Ascending aorta (tissue), 2 donors: ENCODE measurements around the gene BLCAP. TPM values are rescaled to one million over a fixed set of nuclear protein-coding genes. Genes with fewer than 3 reads are reported as not detected.

Source experiments
- DNase-seq, 2 donors: peaks; one replicate each; pipeline ENCODE4 v3.0.0-alpha.2; 2019; ENCODE audit warnings: low spot score in 2 of 2
- H3K27ac ChIP-seq, 2 donors: fragments of 200-600 bp; sonication (generic); one replicate each; pipeline ENCODE4 v1.5.1; 2016 to 2017; ENCODE audit warnings: mild to moderate bottlenecking in 1 of 2
- H3K27me3 ChIP-seq: fragments of 200-600 bp; sonication (generic); one replicate; pipeline ENCODE4 v1.5.1; 2017
- H3K36me3 ChIP-seq, 2 donors: fragments of 200-600 bp; sonication (generic); one replicate each; pipeline ENCODE4 v1.5.1; 2016
- H3K4me1 ChIP-seq, 2 donors: fragments of 200-600 bp; sonication (generic); one replicate each; pipeline ENCODE4 v1.5.1; 2016 to 2017; ENCODE audit warnings: mild to moderate bottlenecking in 1 of 2
- H3K4me3 ChIP-seq, 2 donors: fragments of 200-600 bp; sonication (generic); one replicate each; pipeline ENCODE4 v1.5.1; 2016 to 2017; ENCODE audit warnings: mild to moderate bottlenecking in 1 of 2
- H3K9me3 ChIP-seq, 2 donors: fragments of 200-600 bp; sonication (generic); one replicate each; pipeline ENCODE4 v1.5.1; 2016
- intact Hi-C: fragments of 100-400 bp; cut with DNase I; formaldehyde crosslinking; loops from one replicate; pipeline ENCODE4 v1.15.1; 2023
- total RNA-seq: library from RNA; depleted of rRNA; stranded (reverse); fragments of >200 nt; gene quantifications from one replicate; pipeline ENCODE4 v1.1.0, GENCODE V29; 2016
- TF ChIP-seq, protein P1 (sequence below), 3 experiments: fragments of 200-600 bp in 2 of 3; fragments of 450-650 bp in 1 of 3; sonication (generic) in 2 of 3; IDR thresholded peaks; one replicate each; pipeline ENCODE4 v1.5.1; 2016 to 2019; ENCODE audit warnings: antibody characterized with exemption in 3 of 3, mild to moderate bottlenecking in 1 of 3, moderate library complexity in 1 of 3

Gene BLCAP
- total RNA-seq, 1 donor from 2014 or later: 43.9 TPM

DNA sequence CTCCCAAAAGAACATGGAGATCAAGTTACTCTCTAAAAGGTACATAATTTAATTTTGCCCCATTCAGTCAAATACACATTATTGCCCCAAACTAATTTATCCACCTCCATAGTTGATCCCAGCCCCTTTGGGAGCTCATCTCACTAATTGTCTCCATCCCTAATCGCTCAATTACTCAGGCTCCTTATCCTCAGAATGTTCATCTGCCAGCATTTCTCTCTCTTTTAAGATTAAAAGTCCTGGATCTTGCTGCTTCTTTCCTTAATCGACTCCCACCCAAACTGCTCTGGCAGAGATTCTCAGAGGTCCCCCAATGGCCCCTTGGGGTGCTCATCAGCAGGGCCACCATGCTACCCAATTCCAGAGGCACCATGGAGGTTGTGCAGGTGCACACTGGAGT, 25.0 kb downstream of the BLCAP start:
- no peak for DNase-seq
- intact Hi-C loops: no loop called here
- TF ChIP-seq, protein P1, sequence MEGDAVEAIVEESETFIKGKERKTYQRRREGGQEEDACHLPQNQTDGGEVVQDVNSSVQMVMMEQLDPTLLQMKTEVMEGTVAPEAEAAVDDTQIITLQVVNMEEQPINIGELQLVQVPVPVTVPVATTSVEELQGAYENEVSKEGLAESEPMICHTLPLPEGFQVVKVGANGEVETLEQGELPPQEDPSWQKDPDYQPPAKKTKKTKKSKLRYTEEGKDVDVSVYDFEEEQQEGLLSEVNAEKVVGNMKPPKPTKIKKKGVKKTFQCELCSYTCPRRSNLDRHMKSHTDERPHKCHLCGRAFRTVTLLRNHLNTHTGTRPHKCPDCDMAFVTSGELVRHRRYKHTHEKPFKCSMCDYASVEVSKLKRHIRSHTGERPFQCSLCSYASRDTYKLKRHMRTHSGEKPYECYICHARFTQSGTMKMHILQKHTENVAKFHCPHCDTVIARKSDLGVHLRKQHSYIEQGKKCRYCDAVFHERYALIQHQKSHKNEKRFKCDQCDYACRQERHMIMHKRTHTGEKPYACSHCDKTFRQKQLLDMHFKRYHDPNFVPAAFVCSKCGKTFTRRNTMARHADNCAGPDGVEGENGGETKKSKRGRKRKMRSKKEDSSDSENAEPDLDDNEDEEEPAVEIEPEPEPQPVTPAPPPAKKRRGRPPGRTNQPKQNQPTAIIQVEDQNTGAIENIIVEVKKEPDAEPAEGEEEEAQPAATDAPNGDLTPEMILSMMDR (IDR thresholded peaks at IDR 0.05): no peak

DNA sequence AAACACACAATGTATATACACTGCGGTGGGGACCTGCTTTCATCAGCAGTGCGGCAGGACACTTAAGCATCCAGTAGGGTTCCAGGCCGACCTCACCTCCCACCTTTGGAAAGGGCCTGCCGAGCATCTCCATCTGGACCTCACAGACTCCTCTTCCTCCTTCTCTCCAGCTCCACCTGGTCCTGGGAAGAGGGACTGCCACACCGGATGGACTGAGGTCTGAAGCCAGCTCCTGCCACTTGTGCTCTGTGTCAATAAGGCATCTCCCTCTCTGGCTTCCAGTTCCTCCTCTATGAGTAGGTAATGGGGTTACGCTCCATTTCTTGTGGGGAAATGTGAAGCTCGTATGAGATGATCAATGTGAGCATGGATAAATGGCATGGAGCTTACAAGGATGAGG, 25.7 kb downstream of the BLCAP start:
- H3K27ac ChIP-seq: no peak overlapping the region
- H3K36me3 ChIP-seq: no peaks in the 10 kb centered on the region
- H3K9me3 ChIP-seq: no peaks in the 10 kb centered on the region
- intact Hi-C loops: no loop called here
- no peaks in the 10 kb centered on the region for H3K4me1 ChIP-seq
- TF ChIP-seq, protein P1 (IDR thresholded peaks at IDR 0.05): no peak
- no peak for DNase-seq
- no peaks in the 10 kb centered on the region for H3K27me3 ChIP-seq
- no peak overlapping the region for H3K4me3 ChIP-seq

More for the DNA sequence above, 25.0 kb downstream of the BLCAP start:
- Histone ChIP-seq H3K4me3 (no peak overlapping the region), H3K27me3 (no peaks in the 10 kb centered on the region), H3K36me3 (no peaks in the 10 kb centered on the region), H3K27ac (no peak overlapping the region), H3K4me1 (no peaks in the 10 kb centered on the region), H3K9me3 (no peaks in the 10 kb centered on the region)

DNA sequence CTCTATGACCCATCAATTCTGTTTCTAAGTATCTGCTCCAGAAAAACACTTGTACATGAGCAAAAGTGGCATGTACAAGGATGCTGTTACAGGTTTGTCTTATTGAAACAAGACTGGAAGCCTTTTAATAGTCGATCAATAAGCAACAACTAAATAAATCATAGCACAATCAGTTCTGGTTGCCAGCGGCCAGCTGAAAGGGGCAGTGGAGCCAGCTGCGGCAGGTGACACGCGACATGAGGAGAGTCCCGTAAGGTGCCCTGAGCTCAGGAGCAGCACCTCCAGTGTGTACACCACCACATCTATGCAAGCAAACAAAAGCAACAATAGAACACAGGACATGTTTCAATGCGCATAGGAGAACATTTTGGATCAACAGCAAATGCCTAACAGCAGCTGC, 27.4 kb downstream of the BLCAP start:
- Histone ChIP-seq H3K9me3 (no peaks in the 10 kb centered on the region), H3K36me3 (peaks cover 0 to under 1% of the 10 kb centered on the region in 2 donors), H3K4me1 (no peaks in the 10 kb centered on the region), H3K27me3 (no peaks in the 10 kb centered on the region), H3K4me3 (no peak overlapping the region), H3K27ac (no peak overlapping the region)
- intact Hi-C loops: no loop called here
- DNase-seq: no peak
- TF ChIP-seq, protein P1 (IDR thresholded peaks at IDR 0.05): no peak

DNA sequence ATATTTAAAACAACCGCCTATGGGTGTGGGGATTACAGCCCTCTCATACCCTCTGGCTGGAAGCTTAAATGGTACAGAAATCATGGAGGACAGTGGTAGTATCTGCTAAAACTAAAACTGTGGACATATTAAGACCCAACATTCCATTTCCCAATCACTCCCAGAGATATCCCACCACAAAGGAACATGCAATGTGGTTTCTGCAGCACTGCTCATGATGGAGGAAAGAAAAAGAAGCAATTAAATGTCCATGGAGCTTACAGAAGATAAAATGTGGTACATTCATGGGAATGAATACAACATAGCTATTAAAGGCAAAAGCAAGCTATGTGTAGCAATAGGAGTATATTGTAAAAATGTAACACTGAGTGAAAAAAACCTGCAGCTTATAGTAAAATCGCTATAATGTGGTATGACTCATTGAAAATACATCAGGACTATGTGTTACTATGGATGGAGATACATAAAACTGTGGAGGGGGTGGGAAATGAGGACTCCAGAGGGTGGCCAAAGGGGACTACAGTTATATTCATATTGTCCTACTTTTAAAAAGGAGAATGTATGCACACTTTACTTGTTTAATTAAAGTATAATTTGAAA, 29.5 kb downstream of the BLCAP start:
- no peak overlapping the region for H3K27ac ChIP-seq
- H3K9me3 ChIP-seq: no peaks in the 10 kb centered on the region
- H3K4me3 ChIP-seq: no peak overlapping the region
- no peak for DNase-seq
- H3K27me3 ChIP-seq: no peaks in the 10 kb centered on the region
- intact Hi-C loops: no loop called here
- TF ChIP-seq, protein P1 (IDR thresholded peaks at IDR 0.05): no peak
- H3K36me3 ChIP-seq: peaks cover 5 to 6% of the 10 kb centered on the region in 2 donors
- H3K4me1 ChIP-seq: no peaks in the 10 kb centered on the region

DNA sequence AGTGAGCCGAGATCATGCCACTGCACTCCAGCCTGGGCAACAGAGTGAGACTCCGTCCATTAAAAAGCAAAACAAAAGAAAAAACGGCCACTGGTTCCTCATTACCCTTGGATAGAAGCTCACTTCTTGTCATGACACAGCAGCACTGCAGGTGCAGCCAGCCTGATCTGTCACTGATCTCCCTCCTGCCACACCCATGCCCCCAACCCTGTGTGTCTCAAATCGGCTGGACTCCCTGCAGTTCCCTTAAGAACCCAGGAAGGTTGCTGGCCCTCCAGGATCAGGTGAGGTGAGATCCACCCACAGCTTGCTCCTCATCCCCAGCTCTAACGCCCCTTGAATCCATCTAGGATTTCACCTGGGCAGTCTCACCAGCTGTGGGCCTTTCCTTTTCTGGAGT, 32.9 kb downstream of the BLCAP start:
- Histone ChIP-seq H3K36me3 (peaks cover 5 to 10% of the 10 kb centered on the region in 2 donors), H3K27me3 (no peaks in the 10 kb centered on the region), H3K4me1 (no peaks in the 10 kb centered on the region), H3K27ac (no peak overlapping the region), H3K4me3 (no peak overlapping the region), H3K9me3 (no peaks in the 10 kb centered on the region)
- TF ChIP-seq, protein P1 (IDR thresholded peaks at IDR 0.05): no peak
- intact Hi-C loops: no loop called here
- no peak for DNase-seq

DNA sequence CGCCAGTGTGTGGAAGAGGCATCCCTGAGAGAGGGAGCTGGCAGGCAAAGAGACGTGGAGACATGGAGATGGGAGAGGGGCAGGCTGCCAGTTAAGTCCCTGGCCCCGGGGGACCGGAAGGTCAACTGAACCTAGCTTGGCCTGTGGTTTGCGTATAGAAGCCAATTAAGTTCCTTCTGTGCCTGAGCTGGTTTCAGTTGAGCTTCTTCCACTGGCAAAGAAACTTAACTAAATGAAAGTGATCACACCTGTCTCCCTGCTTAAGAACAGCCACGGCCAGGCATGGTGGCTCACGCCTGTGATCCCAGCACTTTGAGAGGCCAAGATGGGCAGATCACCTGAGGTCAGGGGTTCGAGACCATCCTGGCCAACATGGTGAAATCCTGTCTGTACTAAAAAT, 33.4 kb downstream of the BLCAP start:
- H3K27me3 ChIP-seq: no peaks in the 10 kb centered on the region
- TF ChIP-seq, protein P1 (IDR thresholded peaks at IDR 0.05): no peak
- no peak overlapping the region for H3K27ac ChIP-seq
- H3K9me3 ChIP-seq: no peaks in the 10 kb centered on the region
- intact Hi-C loops: no loop called here
- H3K4me3 ChIP-seq: no peak overlapping the region
- no peaks in the 10 kb centered on the region for H3K4me1 ChIP-seq
- peaks cover 5 to 10% of the 10 kb centered on the region in 2 donors for H3K36me3 ChIP-seq
- no peak for DNase-seq
